NCI-H2171 treated with DMSO at 0.1 percent for 48 hours (cell line): Measurements from ENCODE around the gene DLG2.

ENCODE experiments used
- DNase-seq: peaks from one replicate; lab custom pipeline; 2025; lab: John Stamatoyannopoulos, UW

Gene DLG2

GRCh38 chr11:84097186-84097585 is 1530.0 kb downstream of the DLG2 start:
- DNase-seq: no peak

DNA sequence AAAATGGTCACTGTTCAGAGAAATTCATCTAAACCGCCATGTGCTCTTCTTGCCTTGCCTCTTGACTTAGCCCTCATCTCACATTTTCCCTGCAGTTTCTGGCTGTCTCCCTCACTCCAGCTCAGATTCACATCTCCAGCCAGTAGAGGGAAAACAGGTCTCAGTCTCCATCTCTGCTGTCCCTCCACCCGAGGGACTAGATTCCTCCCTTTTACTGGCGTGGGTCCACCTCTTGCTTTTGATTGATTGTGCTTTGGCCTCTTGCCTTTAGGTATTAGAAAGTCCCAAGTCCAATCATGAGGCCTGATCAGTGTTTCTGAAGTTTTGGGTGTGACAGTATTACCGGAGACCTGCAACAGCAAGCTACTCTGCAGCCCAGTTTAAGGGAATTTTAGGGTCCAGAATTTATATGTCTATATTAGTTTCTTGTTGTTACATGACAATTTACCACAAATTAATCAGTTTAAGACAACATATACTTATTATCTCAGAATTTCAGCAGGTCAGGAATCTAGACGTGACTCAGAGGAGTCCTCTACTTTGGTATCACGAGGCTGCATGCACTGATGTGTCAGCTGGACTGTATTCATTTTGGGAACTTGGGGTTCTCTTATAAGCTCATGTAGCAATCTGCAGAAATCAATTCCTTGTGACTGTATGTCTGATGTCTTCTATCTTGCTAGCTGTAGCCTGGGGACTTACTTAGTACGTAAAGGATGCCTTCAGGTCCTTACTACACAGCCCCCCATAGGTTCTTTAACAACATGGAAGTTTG is 1535.7 kb downstream of the DLG2 start:
- no peak for DNase-seq

DNA sequence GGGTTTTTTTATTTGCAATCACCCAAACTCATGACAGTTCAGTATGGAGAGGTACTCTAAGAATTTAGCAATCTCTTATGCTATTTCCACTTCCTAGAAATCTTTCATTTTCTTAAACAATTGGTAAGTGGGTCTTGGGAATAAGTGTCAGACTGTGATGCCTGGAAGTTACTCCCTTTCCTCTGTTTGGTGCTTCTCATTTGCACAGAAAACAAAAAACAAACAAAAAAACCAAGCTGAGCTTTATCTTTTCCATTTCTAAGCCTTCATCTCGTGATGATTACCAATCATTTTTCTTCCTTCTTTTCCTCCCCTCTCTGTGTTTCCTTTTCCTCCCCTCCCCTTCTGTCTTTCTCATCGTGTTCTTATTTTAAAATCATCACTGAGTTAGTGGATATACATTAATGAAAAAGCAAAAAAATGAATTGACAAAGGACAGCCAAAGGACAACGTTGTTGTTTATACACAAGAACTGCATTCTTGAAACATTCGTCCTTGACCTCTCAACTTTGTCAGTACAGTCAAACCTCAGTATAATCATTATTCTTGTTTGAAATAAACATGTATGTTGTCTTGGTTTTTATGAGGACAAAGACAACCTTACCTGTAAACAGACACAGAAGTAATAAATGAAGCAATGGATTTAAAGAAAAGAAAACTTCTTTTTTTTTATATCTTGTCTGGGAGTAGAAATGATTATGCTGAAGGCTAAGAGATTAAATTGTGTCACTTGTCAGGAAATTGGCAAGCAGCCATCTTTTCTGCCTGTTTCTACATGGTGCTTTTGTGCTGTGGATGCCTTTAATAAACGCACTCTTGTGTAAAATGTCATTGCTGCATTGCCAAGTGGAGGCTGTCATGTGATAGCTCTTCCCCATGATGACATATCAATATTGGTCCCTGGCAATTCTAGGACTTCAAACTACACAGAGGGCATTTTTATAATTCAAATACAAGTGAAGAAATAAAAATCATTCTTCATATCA is 1537.8 kb downstream of the DLG2 start:
- peak; percentile 25 for DNase-seq

DNA sequence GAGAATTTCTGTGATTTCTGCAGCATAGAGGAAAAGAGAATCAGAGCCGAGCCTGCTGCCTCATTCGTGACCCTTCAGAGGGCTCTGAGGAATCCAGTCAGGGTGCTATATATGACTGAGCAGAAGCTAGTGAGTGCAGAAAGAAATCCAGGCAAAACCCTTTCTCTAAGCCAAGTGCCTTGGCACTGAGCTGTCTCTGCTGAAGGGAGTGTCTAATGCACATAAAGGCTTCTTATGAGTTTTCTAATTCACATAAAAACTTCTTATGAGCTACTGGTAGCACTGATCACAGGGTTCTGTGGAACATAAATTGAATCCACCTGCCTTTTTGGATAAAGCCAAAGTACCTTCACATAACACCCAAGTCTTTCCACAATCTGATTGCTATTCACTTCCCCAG is 1555.3 kb downstream of the DLG2 start:
- no peak for DNase-seq

DNA sequence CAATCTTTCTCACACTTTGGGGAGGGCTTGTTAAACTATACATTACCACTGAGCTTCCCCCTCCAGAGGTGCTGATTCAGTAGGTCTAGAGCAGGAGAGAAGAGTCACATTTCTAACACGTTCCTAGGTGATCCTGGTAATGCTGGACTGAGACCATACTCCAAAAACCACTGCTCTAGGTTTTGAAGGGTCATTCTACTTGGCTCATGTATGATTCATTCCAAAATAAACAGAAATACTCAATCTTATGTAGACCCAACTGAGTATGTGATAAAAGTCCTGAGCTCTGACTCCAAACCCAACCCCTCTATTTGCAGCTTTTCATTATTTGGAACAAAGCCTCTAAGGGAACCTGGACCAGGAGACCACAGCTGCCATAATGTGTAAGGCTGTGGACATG is 1558.1 kb downstream of the DLG2 start:
- DNase-seq: no peak

- no peak for DNase-seq
These were observed 1565.4 kb downstream of the DLG2 start for GRCh38 chr11:84061726-84062125.

DNA sequence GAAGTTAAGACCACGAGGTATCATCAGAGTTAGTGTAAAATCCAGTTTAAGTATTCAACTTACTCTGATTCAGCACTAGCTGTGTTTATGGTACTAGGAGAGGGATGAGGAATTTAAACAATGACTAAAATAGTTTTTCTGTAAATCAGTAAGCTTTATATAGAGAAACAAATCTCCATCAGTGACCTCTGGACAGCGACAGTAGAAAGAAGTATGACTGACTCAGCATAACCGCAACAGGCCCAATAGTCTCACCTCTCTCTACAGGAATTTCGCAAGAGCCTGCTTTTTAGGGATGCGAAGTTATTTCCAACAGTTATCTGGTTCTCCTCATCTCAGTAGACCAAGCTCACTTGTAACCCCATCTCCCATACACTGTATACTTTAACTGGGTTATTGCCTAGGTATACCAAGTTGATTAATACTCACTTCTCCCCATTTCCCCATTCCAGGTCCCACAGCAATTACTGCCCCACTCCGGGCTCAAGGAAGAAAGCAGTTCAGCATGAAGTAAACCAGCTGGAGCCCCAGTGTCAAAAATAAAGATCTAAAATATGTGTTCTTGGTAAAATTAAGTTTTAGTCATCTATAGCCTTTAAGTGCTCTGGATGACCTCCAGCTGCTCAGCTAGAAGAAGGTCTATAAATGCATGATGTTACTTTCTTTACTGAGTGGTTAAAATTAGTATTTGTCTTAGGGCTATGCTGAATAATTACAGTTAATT is 1570.3 kb downstream of the DLG2 start:
- DNase-seq: no peak

DNA sequence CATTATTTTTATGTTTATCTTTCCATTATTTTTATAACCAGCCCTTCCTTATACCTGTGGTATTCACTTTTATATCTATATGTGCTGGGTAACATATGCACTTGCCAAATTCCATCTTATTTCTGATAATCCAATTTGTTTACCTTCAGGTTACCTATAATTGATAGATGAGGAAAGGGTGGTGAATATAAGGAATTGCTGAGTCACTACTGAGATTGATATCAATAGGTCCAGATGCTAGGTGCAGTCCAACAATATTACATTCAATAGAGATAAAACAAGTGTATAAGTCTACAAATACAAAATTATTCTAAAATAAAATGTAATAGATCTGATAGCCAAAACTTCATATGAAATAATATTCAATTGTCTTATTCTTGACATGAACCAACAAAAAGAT is 1582.0 kb downstream of the DLG2 start:
- DNase-seq: no peak

GRCh38 chr11:84044706-84045105 is 1582.4 kb downstream of the DLG2 start:
- no peak for DNase-seq

GRCh38 chr11:84036664-84037194 is 1590.4 kb downstream of the DLG2 start:
- no peak for DNase-seq

- no peak for DNase-seq
These were observed 1591.5 kb downstream of the DLG2 start for GRCh38 chr11:84035645-84036044.

DNA sequence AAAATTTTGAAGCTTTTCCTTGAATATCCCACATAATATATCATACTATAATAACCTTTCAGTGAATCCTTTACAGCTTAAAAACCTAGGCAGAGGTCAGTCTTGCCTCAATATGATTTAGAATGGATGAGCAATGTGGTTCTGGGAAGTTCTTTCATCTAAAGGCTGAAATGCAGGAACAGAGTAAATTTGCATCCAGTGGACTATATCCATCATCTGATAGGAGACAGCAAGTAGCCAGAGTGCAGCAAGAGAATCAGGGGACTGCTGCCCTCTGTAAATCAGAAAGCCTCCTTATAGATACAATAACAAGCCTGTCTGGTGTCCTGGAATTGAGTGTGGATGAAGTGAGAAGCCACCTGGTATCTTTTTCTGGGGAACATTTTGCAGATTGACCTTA is 1592.7 kb downstream of the DLG2 start:
- DNase-seq: no peak

- DNase-seq: no peak
These were observed 1602.9 kb downstream of the DLG2 start for GRCh38 chr11:84024266-84024665.

- DNase-seq: no peak
These were observed 1604.4 kb downstream of the DLG2 start for GRCh38 chr11:84022695-84023094.

DNA sequence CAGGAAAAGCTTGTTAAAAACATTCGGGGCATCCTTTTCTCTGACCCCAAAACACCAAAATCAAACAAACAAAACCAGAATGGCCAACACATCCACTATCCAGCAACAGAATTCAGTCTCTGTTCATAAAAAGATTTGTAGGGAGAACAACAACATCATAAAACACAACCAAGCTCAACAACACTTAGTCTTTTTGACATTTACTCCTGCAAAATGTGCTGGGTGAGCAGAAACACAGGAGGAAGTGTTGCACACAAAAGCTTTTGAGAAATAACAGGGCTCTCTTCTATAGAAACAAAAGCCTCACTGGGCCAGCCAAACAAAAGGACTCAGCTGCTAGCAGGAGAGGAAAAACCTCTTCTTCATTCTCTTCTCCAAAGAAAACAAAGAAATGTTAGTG is 1604.9 kb downstream of the DLG2 start:
- no peak for DNase-seq

DNA sequence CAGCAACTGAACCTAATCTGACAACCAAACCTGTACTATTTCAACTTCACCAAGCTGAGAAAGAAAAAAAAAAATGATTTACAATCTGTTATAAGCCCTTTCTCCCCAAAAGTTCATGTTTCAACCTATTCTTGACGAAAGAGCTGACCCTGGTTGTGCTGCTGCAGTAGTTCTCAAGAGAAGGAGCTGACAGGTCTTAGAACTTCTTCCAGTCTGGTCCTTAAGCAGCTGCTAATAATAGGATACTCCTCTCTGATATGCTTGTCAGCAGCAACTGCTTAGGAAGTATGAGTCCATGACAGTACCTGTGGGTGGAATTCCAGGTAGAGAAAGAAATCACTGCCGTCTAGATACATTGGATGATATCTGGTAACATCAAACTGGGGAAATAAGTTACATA is 1605.9 kb downstream of the DLG2 start:
- DNase-seq: no peak

GRCh38 chr11:84019571-84020194 is 1607.5 kb downstream of the DLG2 start:
- DNase-seq: no peak

- DNase-seq: no peak
These were observed 1612.6 kb downstream of the DLG2 start for GRCh38 chr11:84014539-84014938.

DNA sequence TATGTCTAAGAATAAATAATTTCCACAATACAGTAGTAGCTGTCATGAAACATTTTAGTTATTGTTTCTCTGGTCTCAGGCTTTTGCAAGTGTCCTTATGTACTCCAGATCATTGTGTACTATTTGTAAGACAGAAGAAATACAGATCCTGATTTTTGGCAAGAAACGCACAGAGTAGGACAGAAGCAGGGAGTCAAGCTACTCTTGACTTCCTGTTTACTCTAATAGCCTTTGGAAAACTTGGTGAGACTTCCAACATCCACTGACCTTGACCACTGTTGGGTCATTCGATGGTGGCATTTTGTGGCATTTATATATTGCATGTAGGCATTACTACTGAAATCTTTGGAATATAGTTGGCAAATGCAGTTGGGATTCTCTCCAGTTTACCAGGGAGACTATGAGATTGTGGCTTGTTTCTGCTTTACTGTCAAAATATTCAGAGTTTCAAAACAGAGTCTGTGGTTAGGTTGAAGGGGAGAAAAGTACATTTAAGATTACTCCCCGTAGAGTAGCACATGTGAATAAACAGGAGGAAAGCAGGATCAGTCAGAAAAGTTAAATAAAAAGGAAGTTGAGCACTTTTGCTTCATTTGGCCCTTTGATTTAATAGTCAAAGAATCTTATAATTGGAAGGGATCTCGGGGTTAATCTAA is 1614.8 kb downstream of the DLG2 start:
- no peak for DNase-seq

DNA sequence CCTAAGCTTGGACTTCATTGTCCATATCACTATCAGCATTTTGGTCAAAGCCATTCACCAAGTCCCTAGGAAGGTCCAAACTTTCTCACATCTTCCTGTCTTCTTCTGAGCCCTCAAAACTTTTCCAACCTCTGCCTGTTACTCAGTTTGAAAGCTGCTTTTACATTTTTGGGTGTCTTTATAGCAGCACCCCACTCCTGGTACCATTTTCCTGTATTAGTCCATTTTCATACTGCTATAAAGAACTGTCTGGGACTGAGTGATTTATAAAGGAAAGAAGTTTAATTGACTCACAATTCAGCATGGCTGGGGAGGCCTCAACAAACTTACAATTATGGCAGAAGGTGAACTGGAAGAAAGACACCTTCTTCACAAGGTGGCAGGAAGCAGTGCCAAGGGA is 1624.0 kb downstream of the DLG2 start:
- DNase-seq: no peak

GRCh38 chr11:83998921-83999320 is 1628.2 kb downstream of the DLG2 start:
- DNase-seq: no peak
